ENCODE data around the gene NKD2.
"Not testable (repeated sequence)": the region's sequence is repeated elsewhere in the genome, so short reads cannot be mapped to it uniquely, and the experiment has no call there.

The NKD2 gene

DNA sequence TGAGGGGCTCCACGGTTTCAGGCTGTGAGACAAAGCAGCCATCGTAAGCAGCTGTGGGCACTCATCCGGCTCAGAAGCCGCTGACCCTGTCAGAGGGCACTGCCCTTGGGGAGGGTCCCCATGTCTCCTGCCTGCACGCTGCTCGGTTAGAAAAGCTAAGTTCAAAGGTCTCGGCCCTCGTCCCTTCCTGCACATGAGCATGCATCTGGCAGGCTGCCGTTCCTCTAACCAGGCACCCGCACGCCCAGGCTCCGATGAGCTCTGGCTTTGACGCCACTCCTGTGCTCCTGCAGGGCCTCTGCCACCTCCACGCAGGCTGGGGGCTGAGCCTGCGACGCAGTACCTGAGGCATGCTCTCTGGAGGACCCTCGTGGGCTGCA is 51.3 kb downstream of the NKD2 start:
- DNase-seq = no peak

DNA sequence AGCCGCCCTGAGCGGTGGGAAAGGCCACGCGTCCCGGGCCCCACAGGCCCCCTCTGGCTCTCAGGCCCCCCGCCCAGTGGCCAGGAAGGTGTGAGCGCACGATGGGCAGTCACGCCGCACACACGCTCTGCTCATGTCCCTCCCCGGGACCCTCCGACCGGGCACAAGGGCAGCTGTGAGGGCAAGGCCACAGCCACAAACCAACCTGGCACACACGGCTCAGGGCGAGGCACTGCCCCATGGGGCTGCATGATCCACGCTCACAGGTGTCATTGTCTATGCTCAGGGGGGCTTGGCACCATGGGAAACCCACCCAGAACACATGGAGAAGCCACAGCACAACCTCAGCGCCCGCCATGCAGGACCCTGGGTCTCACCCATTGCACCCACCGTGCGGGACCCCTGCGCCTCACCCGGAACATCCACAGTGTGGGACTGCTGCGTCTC is 52.0 kb downstream of the NKD2 start:
- no peak for DNase-seq

DNA sequence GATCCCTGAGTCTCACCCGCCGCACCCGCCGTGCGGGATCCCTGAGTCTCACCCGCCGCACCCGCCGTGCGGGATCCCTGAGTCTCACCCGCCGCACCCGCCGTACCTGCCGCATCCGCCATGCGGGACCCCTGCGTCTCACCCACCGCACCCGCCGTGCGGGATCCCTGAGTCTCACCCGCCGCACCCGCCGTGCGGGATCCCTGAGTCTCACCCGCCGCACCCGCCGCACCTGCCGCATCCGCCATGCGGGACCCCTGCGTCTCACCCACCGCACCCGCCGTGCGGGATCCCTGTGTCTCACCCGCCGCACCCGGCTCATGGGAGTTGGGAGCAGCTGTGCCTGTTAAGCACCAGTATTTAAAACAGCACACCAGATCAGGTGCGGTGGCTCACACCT is 52.7 kb downstream of the NKD2 start:
- DNase-seq = not testable (repeated sequence)

DNA sequence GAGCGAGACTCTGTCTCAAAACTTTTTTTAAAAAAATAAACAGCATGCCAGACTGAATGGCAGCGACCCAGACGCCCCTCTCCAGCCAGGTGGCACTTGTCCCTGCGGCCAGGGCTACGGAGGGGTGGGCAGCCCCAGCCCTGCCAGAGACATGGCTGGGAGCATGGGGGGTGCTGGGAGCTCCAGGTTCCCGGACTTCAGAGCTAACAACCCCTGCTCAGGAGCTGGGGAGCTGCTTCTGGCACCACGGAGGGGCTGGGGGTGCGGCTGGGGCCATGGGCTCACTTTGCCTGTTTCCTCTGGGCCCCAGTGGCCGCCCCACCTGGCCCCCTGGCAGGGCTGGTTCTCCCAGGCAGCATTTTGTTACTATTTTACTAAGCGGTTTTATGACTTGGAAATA is 53.3 kb downstream of the NKD2 start:
- DNase-seq = no peak

DNA sequence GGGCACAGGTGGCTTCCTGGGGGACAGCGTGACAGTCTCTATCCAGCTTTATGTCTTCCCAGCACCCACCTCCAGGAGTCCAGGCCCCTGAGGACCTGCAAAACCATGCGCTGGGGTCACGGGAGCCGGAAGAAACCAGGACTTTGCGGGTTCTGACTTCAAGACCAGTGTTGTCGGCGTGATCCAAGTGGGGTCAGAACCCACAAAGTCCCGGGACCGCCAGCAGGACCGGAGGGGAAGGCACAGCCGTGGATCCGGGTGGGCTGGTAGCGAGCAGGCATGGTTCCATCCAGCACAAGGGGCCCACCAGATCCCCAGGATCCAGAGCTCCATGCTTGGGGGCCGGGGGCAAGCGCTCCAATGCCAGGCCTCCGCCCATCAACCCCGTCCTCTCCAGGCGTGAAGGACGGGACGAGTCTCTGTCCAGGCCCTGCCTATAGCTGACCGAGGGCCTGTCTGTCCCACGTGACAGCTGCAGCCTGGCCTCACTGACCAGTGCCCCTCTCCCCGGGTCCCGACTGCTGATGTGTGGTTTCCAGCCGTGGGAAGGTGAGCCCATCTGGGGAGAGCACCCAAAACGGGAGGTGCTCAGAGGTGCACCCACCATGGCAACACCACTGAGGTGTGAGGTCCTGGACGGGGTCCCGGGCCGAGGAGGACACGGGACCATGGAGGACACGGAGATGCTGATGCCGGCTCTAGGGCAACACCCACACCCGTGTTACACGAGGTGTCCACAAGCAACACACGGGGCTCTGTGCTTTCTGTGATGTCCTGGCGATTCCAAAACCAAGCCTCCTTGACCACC is 54.4 kb downstream of the NKD2 start:
- no peak for DNase-seq

DNA sequence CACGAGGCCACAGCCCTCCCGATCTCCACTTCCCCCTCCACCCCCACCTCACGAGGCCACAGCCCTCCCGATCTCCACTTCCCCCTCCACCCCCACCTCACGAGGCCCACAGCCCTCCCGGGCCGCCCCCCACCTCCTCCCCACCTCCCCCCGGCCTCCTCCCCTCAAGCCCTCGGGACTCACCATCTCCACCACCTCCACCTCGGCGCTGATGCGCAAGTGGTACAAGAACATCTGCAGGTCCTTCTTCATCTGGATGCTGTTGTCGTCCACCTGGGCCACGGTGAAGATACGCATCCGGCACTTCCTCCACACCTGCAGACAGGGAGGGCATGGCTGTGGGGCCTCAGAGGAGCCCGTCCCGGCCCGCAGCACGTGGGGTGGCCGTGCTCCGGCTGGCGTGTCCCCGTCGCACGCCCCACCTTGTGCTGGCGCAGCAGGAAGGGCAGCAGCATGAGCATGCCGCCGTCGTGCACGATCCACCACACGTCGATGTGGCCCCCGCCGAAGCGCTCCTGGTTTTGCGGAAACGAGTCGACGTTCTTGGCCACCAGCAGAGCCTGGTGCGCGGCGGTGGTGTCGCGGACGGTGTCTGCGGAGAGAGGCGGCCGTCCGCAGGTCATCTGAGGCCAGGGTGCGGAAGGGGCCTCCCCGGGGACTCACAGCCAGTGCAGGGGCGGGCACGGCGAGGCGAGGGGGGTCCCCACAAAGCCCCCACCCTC is 55.2 kb downstream of the NKD2 start:
- DNase-seq = no peak

DNA sequence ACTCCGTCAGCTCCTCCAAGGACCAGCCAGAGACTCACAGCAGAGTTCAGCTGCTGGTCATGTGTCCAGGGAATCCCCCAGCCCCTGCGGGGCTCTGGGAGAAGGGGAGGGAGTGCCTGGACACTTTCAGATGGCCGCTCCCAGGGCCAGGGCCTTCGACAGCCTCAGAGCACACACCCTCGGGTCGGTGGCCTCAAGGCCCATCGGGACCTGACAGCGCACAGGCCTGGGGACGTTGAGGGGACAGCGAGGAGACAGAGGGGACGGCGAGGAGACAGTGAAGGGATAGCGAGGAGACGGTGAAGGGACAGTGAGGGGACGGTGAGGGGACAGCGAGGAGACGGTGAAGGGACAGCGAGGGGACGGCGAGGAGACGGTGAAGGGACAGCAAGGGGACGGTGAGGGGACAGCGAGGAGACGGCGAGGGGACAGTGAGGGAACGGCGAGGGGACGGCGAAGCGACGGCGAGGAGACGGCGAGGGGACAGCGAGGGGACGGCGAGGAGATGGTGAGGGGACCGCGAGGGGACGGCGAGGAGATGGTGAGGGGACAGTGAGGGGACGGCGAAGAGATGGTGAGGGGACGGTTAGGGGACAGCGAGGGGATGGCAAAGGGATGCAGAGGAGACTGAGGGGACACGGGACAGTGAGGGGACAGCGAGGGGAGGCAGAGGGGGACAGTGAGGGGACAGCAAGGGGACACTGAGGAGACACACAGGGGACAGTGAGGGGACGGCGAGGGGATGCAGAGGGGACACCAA is 56.0 kb downstream of the NKD2 start:
- DNase-seq = no peak

DNA sequence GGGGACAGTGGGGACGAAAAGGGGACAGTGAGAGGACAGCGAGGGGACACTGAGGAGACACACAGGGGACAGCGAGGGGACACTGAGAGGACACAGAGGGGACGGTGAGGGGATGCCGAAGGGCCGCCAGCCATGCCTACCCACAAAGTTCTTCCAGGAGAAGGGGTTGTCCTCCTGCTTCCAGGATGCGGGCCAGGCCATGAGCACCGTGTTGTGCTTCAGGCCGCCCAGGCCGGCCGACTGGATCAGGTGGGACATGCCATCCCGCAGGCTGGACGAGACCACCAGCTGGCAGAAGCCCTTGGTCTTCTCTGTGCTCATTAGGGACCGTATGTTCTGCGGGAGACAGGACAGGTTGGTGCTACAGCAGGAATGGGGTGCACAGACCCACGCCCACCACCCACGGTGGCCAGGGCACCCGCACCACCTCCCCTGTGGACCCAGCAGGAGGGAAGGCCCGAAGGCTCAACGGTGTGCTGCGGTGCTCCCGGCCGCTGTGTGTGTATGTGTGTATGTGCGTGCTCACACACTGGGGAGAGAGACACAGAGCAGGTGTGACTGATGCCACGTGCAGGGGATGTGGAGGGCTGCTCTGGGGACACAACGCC is 56.6 kb downstream of the NKD2 start:
- DNase-seq = no peak

DNA sequence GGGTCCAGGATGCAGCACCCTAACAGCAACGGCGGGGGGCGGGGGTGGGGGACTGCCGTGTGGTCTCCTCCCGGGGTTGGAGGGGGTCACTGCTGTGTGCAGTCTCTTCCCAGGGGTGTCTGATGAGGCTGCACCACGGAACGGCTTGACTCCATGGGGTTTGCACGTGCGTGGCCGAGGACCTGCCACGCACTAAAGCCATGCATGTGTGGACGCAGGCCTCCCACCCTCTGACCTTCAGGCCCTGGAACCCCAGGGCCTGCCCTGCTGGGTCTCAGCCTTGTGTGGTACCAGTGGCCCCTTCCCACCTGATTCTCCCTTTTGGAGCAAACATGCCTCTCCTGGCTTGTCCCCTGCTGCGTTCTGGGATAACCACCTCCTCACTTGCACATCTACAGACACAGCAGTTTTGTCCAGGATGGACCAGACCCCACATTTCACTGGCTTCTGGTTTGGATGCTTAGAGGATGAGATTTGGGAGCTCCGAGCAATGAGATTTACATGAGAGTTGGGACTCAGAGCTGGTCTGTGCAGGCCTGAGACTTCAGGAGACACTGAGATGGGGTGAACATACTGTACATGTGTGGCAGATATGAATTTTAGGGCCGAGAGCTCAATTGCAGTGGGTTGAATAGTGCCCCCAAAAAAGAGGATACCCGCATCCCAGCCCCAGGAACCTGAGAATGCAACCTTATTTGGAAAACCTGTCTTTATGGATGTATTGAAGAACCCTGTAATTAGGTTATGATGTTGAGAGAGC is 57.5 kb downstream of the NKD2 start:
- no peak for DNase-seq

DNA sequence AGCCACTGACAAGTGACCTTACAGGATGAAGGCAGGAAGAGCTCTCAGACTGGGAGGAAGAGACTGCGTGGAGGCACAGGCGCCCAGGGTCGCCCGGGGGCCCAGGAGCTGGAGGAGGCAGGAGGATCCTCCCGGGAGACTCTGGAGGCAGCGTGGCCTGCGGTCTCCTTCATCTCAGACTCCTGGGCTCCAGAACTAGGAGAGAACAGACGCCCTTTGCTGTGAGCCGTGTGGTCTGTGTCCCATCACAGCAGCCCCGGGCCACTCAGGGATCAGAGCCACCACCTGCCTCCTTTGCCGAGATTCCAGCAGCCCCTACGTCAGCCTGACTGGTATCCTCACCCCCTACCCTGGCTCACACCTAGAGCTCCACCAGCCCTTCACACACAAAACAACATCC is 58.1 kb downstream of the NKD2 start:
- DNase-seq = no peak

DNA sequence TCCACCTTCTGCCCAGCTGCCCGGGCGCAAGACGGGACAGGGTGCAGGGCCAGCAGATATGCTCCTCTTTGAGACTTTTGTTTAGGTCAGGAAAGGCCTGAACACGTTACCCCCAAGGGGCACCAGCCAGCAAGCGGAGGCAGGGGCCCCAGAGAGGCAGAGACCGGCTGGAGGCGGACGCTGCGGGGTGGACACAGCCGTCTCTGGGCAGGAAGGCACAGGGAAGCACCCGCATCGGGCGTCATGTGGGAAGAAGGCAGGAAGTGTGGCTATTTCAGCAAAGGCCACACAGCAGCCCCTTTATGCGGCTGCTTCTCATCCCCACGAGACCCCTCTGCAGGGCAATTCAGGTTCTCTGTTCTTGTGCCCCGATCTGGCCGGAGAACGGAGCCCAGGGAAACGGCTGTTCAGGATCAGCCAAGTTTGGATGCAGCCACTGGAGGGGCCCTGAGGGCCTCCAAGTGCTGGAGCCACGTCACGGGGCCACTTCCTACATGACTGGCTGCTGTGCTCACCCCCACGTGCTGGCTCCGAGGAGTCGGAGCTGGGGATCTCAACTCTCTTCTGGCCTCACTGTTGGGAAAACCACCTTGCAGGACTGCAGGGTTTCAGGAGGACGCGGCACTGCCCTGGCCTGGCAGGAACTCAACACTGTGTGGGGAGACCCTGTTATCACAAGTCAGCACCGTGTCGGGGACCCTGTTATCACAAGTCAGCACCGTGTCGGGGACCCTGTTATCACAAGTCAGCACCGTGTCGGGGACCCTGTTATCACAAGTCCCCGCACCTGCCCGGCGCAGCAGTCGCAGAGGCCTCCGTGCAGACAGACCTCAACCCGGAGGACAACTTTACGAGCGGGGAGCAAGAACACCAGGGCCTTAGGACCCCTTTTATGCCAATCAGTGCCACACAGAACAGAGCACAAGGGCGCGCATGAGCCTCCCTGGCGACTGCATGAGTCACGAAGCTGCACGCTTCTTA is 58.8 kb downstream of the NKD2 start:
- no peak for DNase-seq

DNA sequence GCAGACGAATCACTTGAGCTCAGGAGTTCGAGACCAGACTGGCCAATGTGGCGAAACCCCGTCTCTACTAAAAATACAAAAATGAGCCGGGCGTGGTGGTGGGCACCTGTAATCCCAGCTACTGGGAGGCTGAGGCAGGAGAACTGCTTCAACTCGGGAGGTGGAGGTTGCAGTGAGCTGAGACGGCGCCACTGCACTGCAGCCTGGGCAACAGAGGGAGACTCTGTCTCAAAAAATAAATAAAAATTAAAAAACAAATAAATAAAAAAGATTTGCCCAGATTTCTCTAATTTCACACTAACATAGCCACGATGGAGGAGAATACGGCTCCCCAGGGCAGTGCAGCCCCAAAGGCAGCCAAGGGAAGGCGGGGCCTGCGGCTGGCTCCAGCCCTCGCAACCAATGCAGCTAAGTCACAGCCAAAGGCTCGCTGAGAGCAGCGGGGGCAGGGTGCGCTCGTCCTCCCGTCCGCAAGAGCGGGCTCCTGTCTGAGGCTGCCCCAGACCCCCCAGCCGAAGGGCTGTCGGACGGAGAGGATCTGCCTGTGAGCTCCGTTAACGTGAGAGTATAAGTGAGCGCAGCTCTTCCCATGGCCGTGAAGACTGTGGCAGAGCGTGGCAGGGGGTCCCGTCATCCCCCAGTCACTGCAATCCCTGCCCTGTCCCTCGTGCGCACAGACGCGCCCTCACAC is 59.7 kb downstream of the NKD2 start:
- no peak for DNase-seq

DNA sequence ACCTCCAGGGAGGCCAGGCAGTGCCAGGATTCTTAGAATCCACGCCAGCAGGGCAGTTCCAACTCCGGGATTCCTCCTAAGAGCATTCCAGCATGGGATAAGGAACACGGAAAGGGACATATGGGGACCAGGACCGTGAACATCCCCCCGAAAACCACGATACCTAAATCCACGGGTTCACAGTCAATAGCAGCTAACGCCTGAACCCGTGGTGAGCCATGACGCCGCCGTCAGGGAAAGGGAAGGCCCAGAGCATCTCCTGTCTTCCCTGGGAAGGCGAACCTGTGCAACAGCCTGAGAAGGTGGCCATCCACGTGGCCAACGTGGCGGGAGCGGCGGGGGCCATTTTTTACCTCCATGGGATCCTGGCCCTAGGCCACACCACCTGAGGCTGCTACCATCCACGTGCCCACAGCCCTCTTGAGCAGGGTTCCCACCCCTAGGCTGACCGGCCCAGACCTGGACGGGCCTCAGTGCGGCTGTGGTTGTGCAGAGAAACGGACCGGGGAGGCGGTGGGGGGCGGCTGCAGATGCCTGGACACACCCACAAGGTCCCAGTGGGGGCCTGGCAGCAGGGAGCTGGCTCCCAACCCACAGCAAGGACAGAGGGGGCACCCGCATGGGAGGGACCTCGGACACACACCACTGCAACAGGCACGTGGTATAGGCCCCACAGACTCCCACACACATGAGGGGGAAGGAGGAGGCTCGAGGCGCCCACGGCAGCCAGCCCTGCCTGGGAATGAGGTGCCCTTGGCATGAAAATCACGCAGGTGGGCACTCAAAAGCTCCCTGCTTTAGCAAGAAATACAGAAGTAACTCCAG is 60.5 kb downstream of the NKD2 start:
- DNase-seq = no peak

DNA sequence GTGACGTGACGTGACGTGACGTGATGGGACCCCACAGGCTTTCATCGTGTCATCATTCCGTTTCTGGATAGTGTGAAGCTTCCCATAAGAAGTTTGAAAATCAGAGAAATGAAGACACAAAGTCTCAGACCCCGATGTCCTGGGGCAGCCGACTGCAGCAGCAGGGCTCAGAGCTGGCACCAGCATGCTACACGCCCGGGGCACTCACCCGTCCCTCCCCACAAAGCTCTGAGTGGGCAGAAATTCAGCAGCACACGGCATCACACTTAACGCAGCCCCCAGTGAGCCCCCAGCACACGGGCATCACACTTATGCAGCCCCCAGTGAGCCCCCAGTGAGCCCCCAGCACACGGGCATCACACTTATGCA is 61.1 kb downstream of the NKD2 start:
- no peak for DNase-seq

DNA sequence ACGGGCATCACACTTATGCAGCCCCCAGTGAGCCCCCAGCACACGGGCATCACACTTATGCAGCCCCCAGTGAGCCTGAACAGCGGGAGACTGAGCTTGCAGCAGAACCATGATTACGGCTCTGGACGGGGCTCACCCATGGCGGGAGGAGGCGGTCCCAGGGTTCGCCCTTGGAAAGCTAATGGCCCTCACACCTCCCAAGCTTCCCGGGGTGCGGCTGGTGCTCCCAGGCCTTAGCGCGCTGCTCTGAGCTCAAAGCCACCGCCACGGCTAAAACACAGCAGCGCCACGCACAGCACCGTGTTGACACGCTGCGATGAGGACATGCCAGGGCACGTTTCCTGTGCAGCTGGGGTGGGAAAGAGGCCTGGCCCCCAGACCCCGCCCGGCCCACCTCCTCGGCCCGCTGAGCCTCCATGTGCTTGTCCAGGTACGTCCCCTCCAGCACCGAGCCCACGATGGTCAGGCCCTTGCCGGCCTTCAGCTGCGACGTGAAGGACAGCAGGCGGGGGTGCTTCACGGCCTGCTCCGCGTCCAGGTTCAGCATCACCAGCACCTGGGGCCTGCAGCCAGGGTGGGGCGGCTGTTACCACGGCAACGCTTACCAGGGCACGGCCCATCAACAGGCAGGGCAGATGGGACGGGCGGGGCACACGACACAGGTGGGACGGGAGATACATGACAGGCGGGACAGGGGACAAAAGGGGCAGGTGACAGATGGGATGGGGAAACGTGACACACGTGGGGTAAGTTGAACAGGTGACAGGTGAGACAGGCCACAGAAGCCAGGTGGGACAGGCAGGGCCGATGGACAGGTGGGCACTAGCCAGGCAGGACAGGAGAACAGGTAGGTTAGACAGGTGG is 64.9 kb downstream of the NKD2 start:
- peak; percentile 93 for DNase-seq

DNA sequence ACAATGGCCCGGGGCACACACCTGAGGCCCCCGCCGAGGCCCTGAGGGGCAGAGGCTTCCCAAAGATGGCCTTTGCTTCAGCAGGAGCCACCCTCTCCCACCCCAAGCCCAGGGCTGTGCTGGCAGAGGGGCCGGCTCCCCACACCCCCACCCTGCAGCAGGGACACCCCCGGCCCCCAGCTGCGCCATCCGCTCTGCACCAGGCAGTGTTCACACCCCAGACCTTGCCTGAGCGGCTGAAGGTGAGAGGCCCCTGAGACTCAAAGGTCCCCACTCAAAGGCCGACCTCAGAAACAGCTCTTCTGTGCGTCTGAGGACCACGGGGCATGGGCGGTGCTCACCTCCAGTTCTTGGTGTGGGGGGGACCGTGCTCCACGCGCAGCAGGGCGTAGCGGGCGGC is 65.6 kb downstream of the NKD2 start:
- DNase-seq = no peak

DNA sequence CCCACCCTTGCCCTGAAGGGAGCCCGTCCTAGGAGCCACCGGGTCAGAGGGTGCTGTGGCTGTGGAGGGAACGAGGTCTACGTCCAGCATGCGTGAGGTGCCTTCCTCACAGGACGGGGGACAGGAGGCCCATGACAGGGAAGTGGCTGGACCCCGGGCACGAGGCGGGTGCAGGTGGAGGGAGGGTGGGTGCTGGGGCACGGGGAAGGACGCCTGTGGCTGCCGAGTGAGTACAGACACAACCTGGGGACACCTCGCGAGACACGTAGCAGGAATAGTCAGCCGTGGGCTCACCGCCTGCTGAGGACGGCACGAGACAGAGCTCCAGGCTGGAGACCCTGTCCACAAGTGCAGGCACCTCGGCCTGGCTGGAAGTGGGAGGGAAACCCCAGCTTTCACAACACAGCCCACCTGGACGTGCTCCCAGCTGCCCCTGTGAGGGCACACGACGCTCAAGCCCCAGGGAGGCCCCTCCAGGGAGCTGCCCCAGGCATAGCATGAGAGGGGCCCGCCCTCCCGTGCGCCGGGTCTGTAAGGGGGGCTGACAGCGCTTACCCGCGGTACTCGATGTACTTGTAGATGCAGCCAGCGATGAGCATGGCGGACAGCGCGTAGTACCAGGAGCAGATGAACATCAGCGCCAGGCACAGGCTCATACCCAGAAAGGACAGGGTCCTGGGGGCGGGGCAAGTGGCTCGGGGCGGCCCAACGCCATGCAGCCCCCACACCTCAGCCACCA is 66.4 kb downstream of the NKD2 start:
- no peak for DNase-seq

DNA sequence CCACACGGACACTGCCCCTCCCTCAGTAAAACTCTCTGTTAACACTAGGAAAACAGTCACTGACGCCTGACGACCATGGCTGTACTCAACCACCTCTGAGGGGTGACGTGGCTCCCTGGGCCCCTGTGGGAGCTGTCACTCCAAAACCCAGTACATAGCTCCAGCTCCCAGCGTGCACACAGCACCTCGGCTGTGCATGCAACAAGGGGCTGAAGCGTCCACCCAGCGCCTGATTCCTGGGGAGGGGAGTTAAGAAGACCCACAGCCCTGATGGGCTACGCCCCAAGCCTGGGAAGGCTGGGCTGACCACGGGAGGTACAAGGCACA is 66.9 kb downstream of the NKD2 start:
- no peak for DNase-seq
